Right ventricle myocardium superior (tissue), 1 donor: ENCODE measurements around the gene DHPS. TPM values are rescaled to one million over a fixed set of nuclear protein-coding genes. Genes with fewer than 3 reads are reported as not detected.
"Not testable (repeated sequence)": the region's sequence is repeated elsewhere in the genome, so short reads cannot be mapped to it uniquely, and the experiment has no call there.

Experiments used
- ATAC-seq: fragments of 200-7000 bp; cut with Tn5 transposase; one replicate; pipeline ENCODE4 v1.9.1; 2020; ENCODE audit warnings: mild to moderate bottlenecking; ENCODE audit not compliant: poor library complexity
- DNase-seq: peaks from one replicate; pipeline ENCODE4 v3.0.0-alpha.2; 2020
- intact Hi-C: fragments of 100-400 bp; cut with DNase I; formaldehyde crosslinking; loops from one replicate; pipeline ENCODE4 v1.11.2; 2022
- long read RNA-seq: library from polyadenylated mRNA; unstranded; transcript quantifications from one replicate; pipeline ENCODE4 v2.0.0, GENCODE V29; 2021
- total RNA-seq: library from RNA; stranded (reverse); fragmentation: NEBNext Ultra II Directional; extraction: Animal tissue kit (Norgen Biotek cat#: 25700); gene quantifications from one replicate; pipeline ENCODE4 v1.2.1, GENCODE V29; 2021
- donor health status: DM: no; HTN: yes; CAD: no; lungs with severe emphysema.

DHPS gene
- total RNA-seq = 42.9 TPM
- long read RNA-seq, transcript DHPS-201 (9 exons, 1,363 nt) = major isoform, 63 of 90 reads
- long read RNA-seq, transcript DHPS-221 (8 exons, 1,176 nt) = minor isoform, 9 of 90 reads
- long read RNA-seq, partial matches to known transcripts = 2 of 90 reads
- long read RNA-seq, other reads (novel, unspliced or antisense) = 13 of 90 reads

- DNase-seq (peak; percentile 94), ATAC-seq (peak; percentile 96)
- intact Hi-C loops = no loop called here
Observed at GRCh38 chr19:12681074-12681987, at the start of gene DHPS. DHPS (minus strand) TSS chr19:12681880; CDS start chr19:12681766, 114 bp downstream.

- intact Hi-C loops = no loop called here
Observed at GRCh38 chr19:12731337-12731736, 49.7 kb upstream of the DHPS start.

GRCh38 chr19:12730064-12730463 lies 48.4 kb upstream of the DHPS start:
- DNase-seq = no peak
- ATAC-seq = no peak
- intact Hi-C loops = no loop called here

More at GRCh38 chr19:12731337-12731736, 49.7 kb upstream of the DHPS start:
- DNase-seq (no peak), ATAC-seq (no peak)

DNA sequence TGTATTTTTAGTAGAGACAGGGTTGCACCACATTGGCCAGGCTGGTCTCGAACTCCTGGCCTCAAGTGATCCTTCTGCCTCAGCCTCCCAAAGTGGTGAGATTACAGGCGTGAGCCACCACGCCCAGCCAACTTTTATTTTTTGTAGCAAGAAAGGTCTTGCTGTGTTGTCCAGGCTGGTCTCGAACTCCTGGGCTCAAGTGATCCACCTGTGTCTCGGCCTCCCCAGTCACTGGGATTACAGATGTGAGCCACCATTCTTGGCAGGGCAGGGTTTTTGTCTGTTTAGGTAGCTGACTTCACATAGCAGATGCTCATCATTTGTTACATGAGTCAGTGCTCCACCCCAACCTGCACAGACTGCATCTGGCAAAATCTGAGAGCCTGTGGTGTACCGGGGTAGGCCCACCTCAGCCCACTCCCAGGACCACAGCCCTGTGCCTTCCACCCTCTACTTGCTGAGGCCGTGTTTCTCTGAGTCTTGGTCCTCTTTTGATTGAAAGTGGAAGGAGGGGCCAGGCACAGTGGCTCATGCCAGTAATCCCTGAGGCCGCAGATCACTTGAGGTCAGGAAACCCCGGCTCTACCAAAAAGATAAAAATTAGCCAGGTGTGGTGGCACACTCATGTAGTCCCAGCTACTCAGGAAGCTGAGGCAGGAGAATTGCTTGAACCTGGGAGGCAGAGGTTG lies 46.2 kb upstream of the DHPS start:
- intact Hi-C loops = no loop called here
- DNase-seq (no peak), ATAC-seq (no peak)

DNA sequence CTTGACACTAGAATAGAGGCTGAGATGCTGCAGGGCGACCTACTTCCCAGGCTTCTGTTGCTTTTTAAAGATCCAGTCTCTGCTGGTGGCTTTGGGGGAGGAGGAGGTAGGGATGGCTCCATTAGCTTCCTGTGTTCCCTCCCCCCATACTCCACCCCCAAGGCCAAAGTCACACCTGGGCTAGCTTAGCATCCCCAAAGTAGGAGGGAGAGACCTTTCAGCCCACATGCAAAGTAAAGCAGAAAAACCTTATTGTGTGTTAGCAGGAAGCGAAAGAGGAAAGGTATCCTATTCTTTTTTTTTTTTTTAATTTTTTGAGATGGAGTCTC lies 45.3 kb upstream of the DHPS start:
- intact Hi-C loops = no loop called here
- no peak for DNase-seq
- no peak for ATAC-seq

DNA sequence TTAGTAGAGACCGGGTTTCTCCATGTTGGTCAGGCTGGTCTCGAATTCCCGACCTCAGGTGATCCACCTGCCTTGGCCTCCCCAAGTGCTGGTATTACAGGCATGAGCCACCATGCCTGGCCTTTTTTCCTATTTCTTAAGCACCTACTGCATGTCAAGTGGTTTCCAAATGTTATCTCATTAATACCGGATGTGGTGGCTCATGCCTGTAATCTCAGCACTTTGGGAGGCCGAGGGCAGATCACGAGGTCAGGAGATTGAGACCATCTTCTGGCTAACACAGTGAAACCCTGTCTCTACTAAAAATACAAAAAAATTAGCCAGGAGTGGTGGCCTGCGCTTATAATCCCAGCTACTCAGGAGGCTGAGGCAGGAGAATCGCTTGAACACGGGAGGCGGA lies 43.9 kb upstream of the DHPS start:
- intact Hi-C loops, DNase-seq, ATAC-seq: not testable (repeated sequence)

GRCh38 chr19:12723641-12724426 lies 42.2 kb upstream of the DHPS start, which contains the start of gene TNPO2:
TNPO2 (minus strand) TSS chr19:12723932; CDS start chr19:12720977, 2,955 bp downstream.
- intact Hi-C loops = no loop called here
- ATAC-seq (peak; percentile 59), DNase-seq (peak; percentile 72)

GRCh38 chr19:12723381-12723640 lies 41.6 kb upstream of the DHPS start:
- ATAC-seq = no peak
- DNase-seq = no peak
- intact Hi-C loops = no loop called here

- intact Hi-C loops = no loop called here
Observed at GRCh38 chr19:12722566-12723380, 41.1 kb upstream of the DHPS start.

DNA sequence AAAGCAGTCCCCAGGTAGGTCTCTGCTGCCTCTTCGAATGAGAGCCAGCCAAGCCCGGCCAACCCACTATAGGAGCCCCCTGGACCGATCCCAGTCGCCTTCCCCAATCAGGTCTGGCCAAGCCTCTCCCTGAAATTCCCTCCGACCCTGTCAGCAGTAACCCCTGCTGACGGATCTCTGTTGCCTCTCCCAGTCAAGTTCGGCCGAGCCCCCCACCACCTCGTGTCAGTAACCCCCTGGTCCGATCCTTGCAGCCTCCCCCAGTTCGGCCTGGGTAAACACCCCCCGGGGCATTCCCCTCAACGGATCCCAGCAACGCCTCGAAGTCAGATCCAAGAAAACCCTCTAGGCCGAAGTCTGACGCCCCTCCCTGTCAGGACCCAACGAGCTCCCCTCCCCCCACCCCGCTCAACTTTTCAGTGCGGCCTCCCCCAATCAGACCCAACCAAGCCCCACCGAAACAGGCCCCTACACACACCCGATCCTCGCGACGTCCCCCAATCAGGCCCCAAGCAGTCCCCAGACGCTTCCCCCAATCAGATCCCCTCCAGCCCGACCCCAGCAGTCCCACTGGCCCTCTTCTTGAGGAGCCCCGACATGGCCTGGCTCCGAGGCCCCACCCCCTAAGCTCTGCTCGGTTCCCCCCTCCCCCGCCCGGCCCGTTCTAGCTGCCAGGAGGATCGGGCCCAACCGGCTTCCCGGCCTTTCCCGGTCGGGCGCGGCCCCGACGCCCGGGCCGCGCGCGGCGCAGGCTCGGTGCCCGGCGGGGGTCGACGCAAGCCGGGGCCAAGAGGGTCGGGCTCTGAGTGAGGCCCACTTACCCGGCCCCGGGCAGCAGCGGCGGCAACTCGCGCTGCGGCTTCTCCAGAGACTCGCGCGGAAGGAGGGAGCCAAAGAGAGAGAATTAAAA lies 40.2 kb upstream of the DHPS start:
- intact Hi-C loops = no loop called here
- ATAC-seq = peak; percentile 56

More at GRCh38 chr19:12722566-12723380, 41.1 kb upstream of the DHPS start:
- DNase-seq (peak; percentile 98), ATAC-seq (peak; percentile 95)

DNA sequence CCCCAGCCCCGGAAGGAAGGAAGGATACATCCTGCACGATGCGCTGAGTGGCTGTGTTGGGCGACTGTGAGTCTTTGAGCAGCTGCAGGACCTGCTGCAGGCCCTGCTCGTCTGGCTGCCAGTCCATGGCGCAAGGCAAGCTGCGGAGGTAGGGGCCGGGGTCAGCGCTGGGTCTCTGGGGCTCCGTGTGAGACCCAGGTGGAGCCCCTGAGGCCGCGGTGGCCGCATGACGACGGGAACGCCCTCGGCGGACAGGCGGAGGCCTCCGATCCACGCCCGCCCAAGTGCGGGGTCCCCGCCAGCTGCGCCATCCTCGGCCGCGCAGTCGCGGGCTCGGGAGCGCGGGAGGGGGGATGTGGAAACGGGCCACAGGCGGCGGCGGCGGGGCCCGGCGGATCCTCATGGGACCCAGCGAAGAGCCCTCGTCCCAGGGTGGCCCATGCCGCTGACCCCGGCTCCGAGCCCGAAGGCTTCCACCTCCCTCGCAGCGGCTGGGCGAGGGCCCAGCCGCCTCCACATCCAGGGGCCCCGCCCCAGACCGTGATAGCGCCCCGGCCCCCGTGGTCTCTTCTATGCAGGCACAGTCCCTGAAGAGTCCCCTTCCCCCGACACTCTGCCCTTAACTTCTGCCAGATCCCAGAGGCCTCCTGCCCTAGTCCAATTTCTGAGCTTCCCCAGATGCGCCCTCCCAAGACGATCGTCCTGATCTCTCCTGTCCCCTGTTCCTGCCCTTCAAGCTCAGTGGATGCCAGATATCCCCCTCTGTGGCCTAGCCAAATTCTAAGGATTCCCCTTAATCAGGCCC lies 39.4 kb upstream of the DHPS start:
- peak; percentile 23 for ATAC-seq
- intact Hi-C loops = no loop called here
- DNase-seq = peak; percentile 53

More for the DNA sequence above, 40.2 kb upstream of the DHPS start:
- peak; percentile 81 for DNase-seq

DNA sequence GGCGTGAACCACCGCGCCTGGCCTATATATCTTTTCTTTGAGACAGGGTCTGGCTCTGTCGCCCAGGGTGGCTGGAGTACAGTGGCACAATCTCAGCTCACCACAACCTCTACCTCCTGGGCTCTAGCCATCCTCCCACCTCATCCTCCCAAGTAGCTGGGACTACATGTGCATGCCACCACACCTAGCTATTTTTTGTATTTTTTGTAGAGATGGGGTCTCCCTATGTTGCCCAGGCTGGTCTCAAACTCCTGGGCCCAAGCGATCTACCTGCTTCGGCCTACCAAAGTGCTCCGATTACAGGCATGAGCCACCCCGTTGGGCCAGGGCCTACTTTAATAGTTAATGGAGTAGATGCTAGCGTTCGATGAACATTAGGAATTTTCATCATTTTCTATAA lies 38.6 kb upstream of the DHPS start:
- ATAC-seq = no peak
- intact Hi-C loops = no loop called here

DNA sequence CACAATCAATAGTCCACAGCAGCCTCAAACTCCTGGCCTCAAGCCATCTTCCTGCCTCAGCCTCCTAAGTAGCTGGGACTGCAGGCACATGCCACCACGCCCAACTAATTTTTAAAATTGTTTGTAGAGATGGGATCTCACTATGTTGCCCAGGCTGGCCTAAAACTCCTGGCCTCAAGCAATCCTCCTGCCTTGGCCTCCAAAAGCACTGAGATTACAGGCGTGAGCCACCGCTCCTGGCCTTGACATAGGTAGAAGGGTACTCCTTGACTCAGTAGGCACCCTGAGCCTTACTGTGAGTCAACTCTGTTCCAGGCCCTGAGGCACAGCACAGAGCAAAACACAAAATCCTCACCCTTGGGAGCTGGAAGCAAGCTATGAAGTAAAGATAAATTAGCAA lies 34.2 kb upstream of the DHPS start:
- ATAC-seq = no peak
- intact Hi-C loops = no loop called here
- DNase-seq = no peak

More for the DNA sequence above, 38.6 kb upstream of the DHPS start:
- DNase-seq = no peak

- DNase-seq (no peak), ATAC-seq (no peak)
- intact Hi-C loops = no loop called here
Observed at GRCh38 chr19:12715102-12715501, 33.4 kb upstream of the DHPS start.

DNA sequence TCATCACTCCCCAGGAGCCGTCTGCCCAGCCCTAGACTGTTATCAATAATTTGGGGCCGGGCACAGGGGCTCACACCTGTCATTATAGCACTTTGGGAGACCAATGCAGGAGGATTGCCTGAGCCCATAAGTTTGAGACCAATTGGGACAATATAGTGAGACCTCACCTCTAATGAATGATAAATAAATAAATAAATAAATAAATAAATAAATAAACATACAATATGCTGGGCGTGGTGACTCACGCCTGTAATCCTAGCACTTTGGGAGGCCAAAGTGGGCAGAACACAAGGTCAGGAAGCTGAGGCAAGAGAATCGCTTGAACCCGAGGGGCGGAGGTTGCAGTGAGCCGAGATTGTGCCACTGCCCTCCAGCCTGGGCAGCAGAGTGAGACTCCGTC lies 31.6 kb upstream of the DHPS start:
- ATAC-seq, DNase-seq: not testable (repeated sequence)
- intact Hi-C loops = loop anchor here (5.0 kb wide), 1 partner anchor 44 kb away; no protein-coding TSS in a partner anchor

DNA sequence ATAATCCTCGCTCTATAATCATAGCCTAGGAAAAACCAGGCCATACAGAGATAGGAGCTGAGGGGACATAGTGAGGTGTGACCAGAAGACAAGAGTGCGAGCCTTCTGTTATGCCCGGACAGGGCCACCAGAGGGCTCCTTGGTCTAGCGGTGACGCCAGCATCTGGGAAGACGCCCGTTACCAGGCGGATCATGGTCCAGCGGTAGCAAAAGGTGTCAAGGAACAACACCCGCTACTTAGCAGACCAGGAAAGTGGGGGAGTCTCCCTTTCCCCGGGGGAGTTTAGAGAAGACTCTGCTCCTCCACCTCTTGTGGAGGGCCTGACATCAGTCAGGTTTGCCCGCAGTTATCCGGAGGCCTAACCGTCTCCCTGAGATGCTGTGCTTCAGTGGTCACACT lies 30.4 kb upstream of the DHPS start:
- not testable (repeated sequence) for ATAC-seq, DNase-seq
- intact Hi-C loops = loop anchor here (5.0 kb wide), 1 partner anchor 45 kb away; no protein-coding TSS in a partner anchor
